HEK293T (cell line): ENCODE results near the gene GSAP.

Experiments used
- BHLHE40 ChIP-seq: fragments of 450-650 bp; IDR thresholded peaks from 2 replicates; pipeline ENCODE4 v1.6.1; 2016; ENCODE audit warnings: mild to moderate bottlenecking, moderate library complexity, borderline replicate concordance
- CTBP1 ChIP-seq: fragments of 450-650 bp; IDR thresholded peaks from 2 replicates; pipeline ENCODE4 v1.6.1; 2016; ENCODE audit warnings: borderline replicate concordance
- FOXA1 ChIP-seq: fragments of 450-650 bp; IDR thresholded peaks from 2 replicates; pipeline ENCODE4 v1.6.1; 2016; ENCODE audit warnings: mild to moderate bottlenecking
- FOXK2 ChIP-seq: fragments of 450-650 bp; IDR thresholded peaks from 2 replicates; pipeline ENCODE4 v1.6.1; 2016; ENCODE audit warnings: mild to moderate bottlenecking
- FOXM1 ChIP-seq: fragments of 450-650 bp; IDR thresholded peaks from 2 replicates; pipeline ENCODE4 v1.6.1; 2017; ENCODE audit warnings: mild to moderate bottlenecking, borderline replicate concordance
- HDGF ChIP-seq: fragments of 450-650 bp; IDR thresholded peaks from 2 replicates; pipeline ENCODE4 v1.6.1; 2017; ENCODE audit warnings: antibody characterized with exemption, borderline replicate concordance
- NFRKB ChIP-seq: fragments of 450-650 bp; IDR thresholded peaks from 2 replicates; pipeline ENCODE4 v1.6.1; 2016; ENCODE audit warnings: mild to moderate bottlenecking, moderate library complexity
- PKNOX1 ChIP-seq: fragments of 450-650 bp; IDR thresholded peaks from 2 replicates; pipeline ENCODE4 v1.6.1; 2016
- SP1 ChIP-seq: fragments of 450-650 bp; IDR thresholded peaks from 2 replicates; pipeline ENCODE4 v1.6.1; 2017
- TARDBP ChIP-seq: fragments of 450-650 bp; IDR thresholded peaks from 2 replicates; pipeline ENCODE4 v1.6.1; 2016
- ZNF384 ChIP-seq: fragments of 450-650 bp; IDR thresholded peaks from 2 replicates; pipeline ENCODE4 v1.6.1; 2016

DNA sequence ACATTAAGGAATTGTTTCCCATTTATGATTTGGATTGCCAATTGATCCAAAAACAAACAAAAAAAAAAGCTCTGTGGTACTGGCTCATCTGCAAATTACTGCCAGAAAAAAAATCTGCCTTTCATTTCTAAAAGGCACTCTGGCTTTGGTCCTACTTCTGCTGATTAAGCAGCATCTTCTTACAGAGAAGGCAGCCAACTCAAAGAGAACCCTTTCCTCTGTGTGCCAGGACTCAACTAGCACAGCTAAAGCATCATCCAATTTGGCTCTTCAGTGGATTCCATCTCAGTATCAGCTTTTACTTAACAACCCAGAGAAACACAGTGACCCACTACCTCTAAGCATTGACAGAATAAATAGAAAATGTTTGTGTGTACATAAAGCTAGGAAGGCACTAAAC, 80.6 kb downstream of the GSAP start:
- no peak for TF ChIP-seq SP1
- no peak for TF ChIP-seq FOXM1
- no peak for TF ChIP-seq TARDBP
- TF ChIP-seq HDGF, result no peak
- TF ChIP-seq PKNOX1, result no peak
- TF ChIP-seq CTBP1, result no peak
- TF ChIP-seq BHLHE40, result no peak
- TF ChIP-seq FOXK2, result no peak
- TF ChIP-seq ZNF384, result no peak
- no peak for TF ChIP-seq NFRKB
- TF ChIP-seq FOXA1, result no peak
